ENCODE measurements around the gene ZC3H7B.

ZC3H7B gene

GRCh38 chr22:41310336-41310735, 9.0 kb downstream of the ZC3H7B start:
- no peak for DNase-seq (ENCODE audit: insufficient read length, low spot score)
- no peak for FAIRE-seq
- no peak for TF ChIP-seq CTCF (IDR thresholded peaks at IDR 0.05; ENCODE audit: insufficient read depth, missing control alignments)

DNA sequence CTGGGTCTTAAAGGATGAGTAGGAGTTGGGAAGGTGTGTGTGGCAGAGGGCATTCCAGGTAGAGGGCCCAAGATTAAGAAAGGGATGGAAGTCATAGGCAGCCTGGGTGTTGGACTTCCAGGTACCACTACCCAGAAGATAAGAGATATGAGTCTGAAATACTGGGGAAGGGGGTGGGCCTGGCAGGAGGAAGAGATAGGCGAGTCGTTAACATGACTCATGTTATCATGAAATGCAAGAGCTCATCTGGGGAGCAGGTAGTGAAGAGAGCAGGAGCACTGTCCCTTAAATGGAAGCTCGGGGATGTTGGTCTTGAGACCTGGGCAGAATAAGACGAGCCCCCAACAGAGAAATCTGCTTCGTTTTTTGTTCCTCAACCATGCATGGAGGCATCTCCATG, 10.2 kb downstream of the ZC3H7B start:
- DNase-seq (ENCODE audit: insufficient read length, low spot score), result no peak
- TF ChIP-seq CTCF (IDR thresholded peaks at IDR 0.05; ENCODE audit: insufficient read depth, missing control alignments), result no peak
- FAIRE-seq, result no peak

DNA sequence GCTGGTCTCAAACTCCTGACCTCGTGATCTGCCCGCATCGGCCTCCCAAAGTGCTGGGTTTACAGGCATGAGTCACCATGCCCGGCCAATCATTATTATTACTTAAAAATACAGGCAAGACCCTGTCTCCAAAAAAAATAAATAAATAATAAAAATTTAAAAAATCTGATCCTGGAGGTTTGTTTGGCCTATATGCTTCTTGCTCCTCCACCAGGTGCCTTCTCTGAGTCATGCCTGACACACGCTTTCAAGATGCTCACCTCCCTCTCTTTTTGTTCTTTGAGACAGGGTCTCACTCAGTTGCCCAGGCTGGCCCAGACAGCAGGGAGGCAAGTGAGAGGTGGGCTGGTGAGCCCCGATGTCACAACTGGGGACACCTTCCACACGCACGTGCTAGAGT, 13.5 kb downstream of the ZC3H7B start:
- no peak for FAIRE-seq
- no peak for TF ChIP-seq CTCF (IDR thresholded peaks at IDR 0.05; ENCODE audit: insufficient read depth, missing control alignments)
- DNase-seq (ENCODE audit: insufficient read length, low spot score), result no peak

GRCh38 chr22:41315586-41315985, 14.3 kb downstream of the ZC3H7B start:
- no peak for FAIRE-seq
- TF ChIP-seq CTCF (IDR thresholded peaks at IDR 0.05; ENCODE audit: insufficient read depth, missing control alignments), result no peak
- no peak for DNase-seq (ENCODE audit: insufficient read length, low spot score)

- no peak for FAIRE-seq
- DNase-seq (ENCODE audit: insufficient read length, low spot score), result no peak
Measured at GRCh38 chr22:41320416-41321240, 19.3 kb downstream of the ZC3H7B start.

DNA sequence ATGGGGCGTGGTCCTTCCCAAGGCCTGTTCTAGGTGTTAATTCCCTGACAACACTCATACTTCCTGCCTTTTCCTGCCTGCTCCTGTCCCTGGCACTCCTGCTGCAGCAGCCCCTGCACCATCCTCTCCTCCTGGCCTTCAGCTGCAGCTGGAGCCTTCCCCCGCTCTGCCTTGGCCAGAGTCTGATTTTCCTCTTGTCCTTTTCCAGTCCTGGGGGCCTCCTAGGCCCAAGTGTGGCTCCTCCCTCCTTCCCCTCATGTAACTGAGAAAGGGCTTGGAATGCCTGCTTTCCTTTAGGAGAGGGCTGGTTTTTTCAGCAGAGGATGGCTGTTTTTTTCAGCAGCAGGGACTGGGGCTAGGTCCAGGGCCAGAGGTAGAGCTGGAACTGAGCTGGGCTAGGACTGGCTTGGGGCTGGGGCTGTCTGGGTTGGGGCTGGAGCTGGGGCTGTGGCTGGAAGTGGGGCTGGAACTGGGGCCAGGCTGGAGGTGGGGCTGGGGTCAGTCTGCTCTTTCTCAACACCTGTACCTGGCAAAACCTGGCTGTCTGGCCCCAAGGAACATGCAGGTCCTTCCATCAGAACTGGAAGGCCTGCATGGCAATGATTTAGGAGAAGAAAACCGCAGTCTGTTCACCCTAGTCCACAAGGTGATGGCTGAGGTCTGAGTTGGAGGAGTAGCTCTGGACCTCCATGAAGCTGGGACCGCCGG, 23.6 kb downstream of the ZC3H7B start:
- TF ChIP-seq CTCF (IDR thresholded peaks at IDR 0.05; ENCODE audit: insufficient read depth, missing control alignments), result no peak

More at GRCh38 chr22:41320416-41321240, 19.3 kb downstream of the ZC3H7B start:
- no peak for TF ChIP-seq CTCF (IDR thresholded peaks at IDR 0.05; ENCODE audit: insufficient read depth, missing control alignments)

GRCh38 chr22:41327124-41327523, 25.8 kb downstream of the ZC3H7B start:
- TF ChIP-seq CTCF (IDR thresholded peaks at IDR 0.05; ENCODE audit: insufficient read depth, missing control alignments), result no peak
- DNase-seq (ENCODE audit: insufficient read length, low spot score) (no peak), FAIRE-seq (no peak)

More for the DNA sequence above, 23.6 kb downstream of the ZC3H7B start:
- no peak for DNase-seq (ENCODE audit: insufficient read length, low spot score)
- no peak for FAIRE-seq

Data from D721Med (cell line).